H1 (cell line): ENCODE data around the gene SSH2. TPM values are rescaled to one million over a fixed set of nuclear protein-coding genes. Genes with fewer than 3 reads are reported as not detected.

Source experiments
- CTCF ChIA-PET: fragments of 300-600 bp; sonication (Branson Sonifier 250); formaldehyde crosslinking; loops from one replicate; lab custom pipeline; 2021; ENCODE audit not compliant: partially characterized antibody; lab: Charles Lee
- POLR2A ChIA-PET: fragments of 300-600 bp; sonication (Branson Sonifier 250); formaldehyde crosslinking; loops from one replicate; lab custom pipeline; 2021; ENCODE audit warnings: inconsistent platforms; ENCODE audit not compliant: partially characterized antibody; lab: Charles Lee
- DNase-seq, 2 experiments: peaks; one replicate each; pipeline versions ENCODE4 v3.0.0 to v3.0.0-alpha.2; 2010 to 2022; ENCODE audit warnings: low spot score in 2 of 2, low read depth in 1 of 2, mixed read lengths in 1 of 2
- FAIRE-seq: peaks from 2 replicates; lab custom pipeline; 2011; peaks lifted over from hg19 to GRCh38; lab: Jason Lieb, UNC
- H2AFZ ChIP-seq: 2 replicates; pipeline ENCODE4 v1.8.1; 2012; ENCODE audit warnings: low read length, inconsistent platforms
- H2AK5ac ChIP-seq: 2 replicates; pipeline ENCODE4 v1.6.1; 2013; ENCODE audit warnings: low read depth, low read length
- H2BK120ac ChIP-seq: replicated peaks from 2 replicates; pipeline ENCODE3; 2013; ENCODE audit warnings: low read depth, low read length, inconsistent platforms
- H2BK12ac ChIP-seq: 2 replicates; pipeline ENCODE4 v1.6.1; 2013; ENCODE audit warnings: low read depth, low read length
- H2BK15ac ChIP-seq: 2 replicates; pipeline ENCODE4 v1.6.1; 2013; ENCODE audit warnings: low read length
- H2BK20ac ChIP-seq: 2 replicates; pipeline ENCODE4 v1.6.1; 2013; ENCODE audit warnings: low read length
- H2BK5ac ChIP-seq: 2 replicates; pipeline ENCODE4 v1.6.1; 2013; ENCODE audit warnings: low read depth, low read length
- H3K14ac ChIP-seq: 2 replicates; pipeline ENCODE4 v1.6.1; 2013; ENCODE audit warnings: inconsistent platforms; ENCODE audit not compliant: insufficient read length
- H3K18ac ChIP-seq: 2 replicates; pipeline ENCODE4 v1.6.1; 2013; ENCODE audit warnings: low read length; ENCODE audit errors: extremely low read depth
- H3K23ac ChIP-seq: 2 replicates; pipeline ENCODE4 v1.6.1; 2013; ENCODE audit warnings: inconsistent platforms; ENCODE audit not compliant: insufficient read length
- H3K23me2 ChIP-seq: 2 replicates; pipeline ENCODE4 v1.6.1; 2013; ENCODE audit warnings: low read depth, low read length
- H3K27ac ChIP-seq: 2 replicates; pipeline ENCODE4 v1.6.1; 2011; ENCODE audit warnings: low read depth, low read length, inconsistent platforms
- H3K27me3 ChIP-seq, 4 experiments: replicated peaks in 1 of 4; 1 replicate in 1 of 4; 2 replicates in 3 of 4; pipeline versions ENCODE4 v1.6.1 to v1.8.1; 2011 to 2013; ENCODE audit warnings: low read length in 3 of 4, mild to moderate bottlenecking in 3 of 4, inconsistent platforms in 2 of 4, mixed read lengths in 2 of 4, moderate library complexity in 1 of 4; ENCODE audit not compliant: control insufficient read depth in 3 of 4, insufficient read depth in 3 of 4; ENCODE audit errors: extremely low read depth in 1 of 4
- H3K36me3 ChIP-seq, 4 experiments: 2 replicates each; pipeline versions ENCODE4 v1.6.1 to v1.8.1; 2011 to 2013; ENCODE audit warnings: mild to moderate bottlenecking in 4 of 4, low read length in 3 of 4, moderate library complexity in 2 of 4, control low read depth in 1 of 4, inconsistent platforms in 1 of 4; ENCODE audit not compliant: insufficient read depth in 4 of 4, control insufficient read depth in 2 of 4
- H3K4ac ChIP-seq: replicated peaks from 2 replicates; pipeline ENCODE3; 2013; ENCODE audit warnings: low read length, low read depth, mixed read lengths, inconsistent platforms; ENCODE audit not compliant: insufficient read length
- H3K4me1 ChIP-seq, 4 experiments: replicated peaks in 1 of 4; 1 replicate in 1 of 4; 2 replicates in 3 of 4; pipeline versions ENCODE4 v1.6.1 to v1.8.1; 2011 to 2013; ENCODE audit warnings: low read length in 3 of 4, inconsistent platforms in 2 of 4, mixed read lengths in 1 of 4; ENCODE audit not compliant: insufficient read depth in 4 of 4, control insufficient read depth in 3 of 4
- H3K4me2 ChIP-seq, 2 experiments: 2 replicates each; pipeline versions ENCODE4 v1.6.1 to v1.8.1; 2011 to 2013; ENCODE audit warnings: low read depth in 2 of 2, low read length in 2 of 2, control low read depth in 1 of 2, inconsistent platforms in 1 of 2, mild to moderate bottlenecking in 1 of 2; ENCODE audit not compliant: insufficient read depth in 1 of 2
- H3K4me3 ChIP-seq, 4 experiments: fragments of 200-600, 300-600 bp in 1 of 4; sonication (generic), shearing (Covaris generic), sonication (Bioruptor Twin) in 1 of 4; 2 replicates each; pipeline versions ENCODE4 v1.5.1 to v1.8.1; 2011 to 2016; ENCODE audit warnings: low read length in 4 of 4, low read depth in 3 of 4, control low read depth in 2 of 4, inconsistent platforms in 2 of 4, mild to moderate bottlenecking in 2 of 4, mixed read lengths in 1 of 4, moderate library complexity in 1 of 4; ENCODE audit not compliant: insufficient read depth in 2 of 4; ENCODE audit errors: extremely low read depth in 1 of 4
- H3K56ac ChIP-seq: replicated peaks from 2 replicates; pipeline ENCODE3; 2013; ENCODE audit warnings: low read depth, mild to moderate bottlenecking, mixed read lengths, low read length, inconsistent platforms; ENCODE audit not compliant: insufficient read length
- H3K79me1 ChIP-seq: 2 replicates; pipeline ENCODE4 v1.6.1; 2013; ENCODE audit warnings: low read depth, low read length, control low read depth
- H3K79me2 ChIP-seq, 2 experiments: 2 replicates each; pipeline versions ENCODE4 v1.6.1 to v1.8.1; 2012 to 2013; ENCODE audit warnings: low read length in 2 of 2, mild to moderate bottlenecking in 2 of 2, inconsistent platforms in 1 of 2; ENCODE audit not compliant: insufficient read depth in 2 of 2, control insufficient read depth in 1 of 2
- H3K9ac ChIP-seq, 4 experiments: replicated peaks in 1 of 4; 1 replicate in 1 of 4; 2 replicates in 3 of 4; pipeline versions ENCODE4 v1.6.1 to v1.8.1; 2011 to 2013; ENCODE audit warnings: low read depth in 3 of 4, low read length in 3 of 4, control low read depth in 2 of 4, mild to moderate bottlenecking in 2 of 4, moderate library complexity in 2 of 4, inconsistent platforms in 1 of 4; ENCODE audit errors: extremely low read depth in 1 of 4
- H3K9me3 ChIP-seq, 2 experiments: 2 replicates each; pipeline versions ENCODE4 v1.6.1 to v1.8.1; 2012 to 2013; ENCODE audit warnings: mild to moderate bottlenecking in 2 of 2, moderate library complexity in 2 of 2, control low read depth in 1 of 2, inconsistent platforms in 1 of 2, low read depth in 1 of 2, low read length in 1 of 2, mixed read lengths in 1 of 2; ENCODE audit not compliant: insufficient read depth in 2 of 2
- H4K20me1 ChIP-seq, 2 experiments: replicated peaks in 1 of 2; 2 replicates each; pipeline versions ENCODE3 to v1.8.1; 2011 to 2013; ENCODE audit warnings: inconsistent platforms in 2 of 2, low read length in 2 of 2, mild to moderate bottlenecking in 1 of 2; ENCODE audit not compliant: insufficient read depth in 2 of 2, control insufficient read depth in 1 of 2
- H4K5ac ChIP-seq: 2 replicates; pipeline ENCODE4 v1.6.1; 2013; ENCODE audit warnings: low read length, low read depth, mixed read lengths, inconsistent platforms; ENCODE audit not compliant: insufficient read length
- H4K8ac ChIP-seq: 2 replicates; pipeline ENCODE4 v1.8.0; 2013; ENCODE audit warnings: mild to moderate bottlenecking, moderate library complexity, low read length, inconsistent platforms; ENCODE audit not compliant: insufficient read depth; ENCODE audit errors: extremely low read depth
- H4K91ac ChIP-seq: replicated peaks from 2 replicates; pipeline ENCODE3; 2013; ENCODE audit warnings: low read length, mixed read lengths, inconsistent platforms; ENCODE audit not compliant: insufficient read length
- ASH2L ChIP-seq: fragments of 200-600, 300-600 bp; sonication (generic); IDR thresholded peaks from one replicate; pipeline ENCODE4 v1.7.1; 2017; ENCODE audit warnings: low read length
- BACH1 ChIP-seq: IDR thresholded peaks from 2 replicates; pipeline ENCODE4 v1.6.1; 2012; ENCODE audit warnings: low read length, improper control_type of control experiment
- BRCA1 ChIP-seq: IDR thresholded peaks from 2 replicates; pipeline ENCODE4 v1.6.1; 2012; ENCODE audit warnings: low read depth, low read length, improper control_type of control experiment
- CBX8 ChIP-seq: fragments of 300-800, 300-1000 bp; sonication (generic); IDR thresholded peaks from 2 replicates; pipeline ENCODE4 v1.7.1; 2016; ENCODE audit warnings: low read depth, low read length, borderline replicate concordance
- CTBP2 ChIP-seq: IDR thresholded peaks from 2 replicates; pipeline ENCODE4 v1.7.0; 2011; ENCODE audit warnings: borderline replicate concordance, mild to moderate bottlenecking, moderate library complexity, mixed read lengths, low read length; ENCODE audit not compliant: insufficient read depth, insufficient read length
- KDM1A ChIP-seq: fragments of 200-600, 300-600 bp; sonication (generic); IDR thresholded peaks from 2 replicates; pipeline ENCODE4 v1.7.1; 2016; ENCODE audit warnings: mild to moderate bottlenecking, low read length, borderline replicate concordance
- NANOG ChIP-seq: IDR thresholded peaks from 2 replicates; pipeline ENCODE4 v1.6.1; 2011; ENCODE audit warnings: low read length, low read depth, mild to moderate bottlenecking, inconsistent platforms; ENCODE audit not compliant: insufficient read depth, poor library complexity, severe bottlenecking
- POLR2A ChIP-seq, 2 experiments: IDR thresholded peaks; 1 replicate in 1 of 2; 2 replicates in 1 of 2; pipeline ENCODE4 v1.6.1; 2011; ENCODE audit warnings: low read depth in 2 of 2, low read length in 2 of 2, mild to moderate bottlenecking in 2 of 2; ENCODE audit errors: control extremely low read depth in 1 of 2
- SIRT6 ChIP-seq: IDR thresholded peaks from one replicate; pipeline ENCODE4 v1.7.1; 2012; ENCODE audit warnings: low read length, inconsistent platforms
- SIX5 ChIP-seq: IDR thresholded peaks from 2 replicates; pipeline ENCODE4 v1.6.1; 2011; ENCODE audit warnings: mild to moderate bottlenecking, low read depth, low read length
- SUZ12 ChIP-seq: fragments of 200-600 bp; sonication (generic); IDR thresholded peaks from 2 replicates; pipeline ENCODE4 v1.6.1; 2012; ENCODE audit warnings: mild to moderate bottlenecking, inconsistent platforms, low read length, moderate library complexity, mixed read lengths
- TAF7 ChIP-seq: optimal IDR thresholded peaks from 2 replicates; pipeline ENCODE3; 2011; ENCODE audit warnings: low read depth, mild to moderate bottlenecking, inconsistent platforms, low read length, moderate library complexity, borderline replicate concordance
- TCF12 ChIP-seq: IDR thresholded peaks from 2 replicates; pipeline ENCODE4 v1.6.1; 2011; ENCODE audit warnings: low read depth, mild to moderate bottlenecking, low read length
- USF2 ChIP-seq: IDR thresholded peaks from 2 replicates; pipeline ENCODE4 v1.6.1; 2011; ENCODE audit warnings: low read length, improper control_type of control experiment
- WGBS, 2 experiments: shearing (Covaris generic) in 1 of 2; methylation state at CpG; one replicate each; pipeline versions ENCODE4 v1.1.6 to v1.1.7; 2013 to 2015; ENCODE audit warnings: low lambda C conversion rate in 2 of 2, mixed read lengths in 2 of 2, inconsistent platforms in 1 of 2, low coverage in 1 of 2, missing lambda C conversion rate in 1 of 2; ENCODE audit not compliant: insufficient replicate concordance in 2 of 2, insufficient coverage in 1 of 2, insufficient read length in 1 of 2; ENCODE audit errors: extremely low coverage in 1 of 2, missing lambda C conversion rate in 1 of 2; 5-methylcytosine and 5-hydroxymethylcytosine counted together
- polyA plus RNA-seq, 7 experiments: library from polyadenylated mRNA; depleted of rRNA in 3 of 7; stranded (reverse) in 5 of 7; unstranded in 2 of 7; fragments of >200 nt in 5 of 7; fragments of 200-250 nt in 2 of 7; gene quantifications; 1 replicate in 5 of 7; 2 replicates in 1 of 7; 4 replicates in 1 of 7; pipeline versions ENCODE4 v1.2.1 to v1.2.3, GENCODE V29; 2011 to 2013; ENCODE audit warnings: missing spikeins in 2 of 7, mixed read lengths in 2 of 7
- total RNA-seq: library from RNA; stranded (reverse); fragmentation: NEBNext Ultra II Directional; extraction: Animal tissue kit (Norgen Biotek cat#: 25700); gene quantifications from 2 replicates; pipeline ENCODE4 v1.2.1, GENCODE V29; 2021

Gene SSH2
- total and polyA plus RNA-seq, 2 of the 8 experiments (the other 6 are each of a cell fraction or from before 2014, with no cell fraction given) = 5.2 to 15.9 TPM

GRCh38 chr17:29612094-29612403 is 318.0 kb downstream of the SSH2 start:
- Histone ChIP-seq H3K79me1 (peaks cover 2% of the 10 kb centered on the region; the same call in 1 of the 2 replicates), H3K14ac (no peak overlapping the region), H3K79me2 (no peaks in the 10 kb centered on the region), H4K5ac (no peak overlapping the region), H2BK20ac (no peak overlapping the region), H3K23me2 (peaks cover 11% of the 10 kb centered on the region), H2AK5ac (no peak overlapping the region), H3K4ac (no peak overlapping the region), H3K4me3 (no peak overlapping the region), H2BK15ac (no peak overlapping the region), H3K56ac (no peak overlapping the region), H3K4me2 (no peak overlapping the region), H3K9ac (no peak overlapping the region), H4K91ac (no peak overlapping the region), H2BK120ac (no peak overlapping the region), H3K36me3 (peaks cover 0 to 7% (median 0%) of the 10 kb centered on the region in 4 experiments; a peak in 1 of 8 replicates), H4K20me1 (peaks cover 5% of the 10 kb centered on the region in 2 experiments), H3K23ac (no peak overlapping the region), H2AFZ (no peak overlapping the region), H2BK12ac (no peak overlapping the region), H3K9me3 (peaks cover 0 to 11% of the 10 kb centered on the region in 2 experiments; a peak in 1 of 4 replicates), H3K27me3 (peaks cover 14 to 36% (median 29%) of the 10 kb centered on the region in 4 experiments), H3K27ac (no peak overlapping the region), H3K4me1 (peaks cover 10 to 29% (median 22%) of the 10 kb centered on the region in 4 experiments), H2BK5ac (no peak overlapping the region), H4K8ac (no peak overlapping the region), H3K18ac (no peak overlapping the region)
- 96% methylated on average over 12 of the region's 12 CpGs; no CpG with 5 or more reads in 1 of the 2 experiments for WGBS, 2 experiments
- no peak for DNase-seq
- POLR2A ChIA-PET = interaction anchor here (1.6 kb wide), 1 partner anchor 20 kb away, joined by 4 read pairs; no protein-coding TSS in a partner anchor
- FAIRE-seq = no peak
- CTCF ChIA-PET = interaction anchor here (0.8 to 12.8 kb wide), 5 partner anchors 11 to 43 kb away, joined by 3 to 99 read pairs (median 6); partner anchors contain the start of genes ABHD15, ANKRD13B and TP53I13
- TF ChIP-seq NANOG (no peak), BACH1 (no peak), ASH2L (no peak), KDM1A (no peak), SIX5 (no peak), POLR2A (IDR thresholded peaks at IDR 0.05; ENCODE audit: control extremely low read depth in 1 of 2, low read depth in 2 of 2, low read length in 2 of 2) (no peak), BRCA1 (no peak), CTBP2 (no peak), USF2 (no peak), SUZ12 (no peak), TAF7 (no peak), CBX8 (no peak), SIRT6 (no peak), TCF12 (no peak)
